ENCODE data around the gene B3GAT3.
"Not testable (repeated sequence)": the region's sequence is repeated elsewhere in the genome, so short reads cannot be mapped to it uniquely, and the experiment has no call there.

The B3GAT3 gene

GRCh38 chr11:62602141-62603071 is 19.4 kb downstream of the B3GAT3 start:
- DNase-seq, result peak; percentile 22 to 40

DNA sequence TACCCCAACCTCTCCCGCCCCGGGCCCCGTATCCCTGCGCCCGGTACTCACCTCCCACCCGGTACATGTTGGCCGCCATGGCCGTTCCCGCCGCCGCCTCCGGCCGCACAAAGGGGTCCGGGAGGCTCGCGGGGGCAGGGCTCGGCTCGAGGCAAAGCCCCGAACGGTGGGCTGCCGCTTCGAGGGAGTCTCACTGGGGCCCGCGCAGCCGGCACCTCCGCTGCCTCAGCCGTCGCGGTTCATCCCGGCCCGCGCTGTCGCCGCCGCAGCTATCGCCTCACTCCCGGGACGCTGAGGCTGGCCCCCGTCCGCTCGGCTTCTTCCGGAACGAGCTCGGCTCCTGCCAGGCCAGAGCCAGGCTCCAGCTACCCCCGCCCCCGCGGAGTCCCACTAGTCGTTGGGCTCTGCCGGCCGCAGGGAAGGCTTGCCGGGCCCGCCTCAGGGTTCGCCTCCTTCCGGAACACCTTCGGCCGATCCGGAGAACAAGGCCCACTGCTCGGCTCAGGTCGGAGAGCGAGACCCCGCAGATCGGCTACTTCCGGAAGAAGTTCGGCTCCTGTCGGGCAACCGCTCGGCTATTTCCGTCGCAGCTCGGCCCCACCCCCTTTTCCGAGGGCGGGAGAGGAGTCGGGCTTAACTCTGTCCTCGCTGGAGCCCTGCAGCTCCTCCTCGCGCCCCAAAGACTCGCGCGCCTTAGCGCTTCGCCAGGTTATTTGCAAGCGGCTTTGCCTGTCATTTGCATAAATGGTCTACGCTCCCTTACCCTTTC is 20.2 kb downstream of the B3GAT3 start, which contains the start of gene MTA2:
MTA2 (minus strand) TSS at position 494 of the 769 bp plus-strand sequence; CDS start at position 79, 415 bp downstream.
- peak; percentile 99 for DNase-seq

DNA sequence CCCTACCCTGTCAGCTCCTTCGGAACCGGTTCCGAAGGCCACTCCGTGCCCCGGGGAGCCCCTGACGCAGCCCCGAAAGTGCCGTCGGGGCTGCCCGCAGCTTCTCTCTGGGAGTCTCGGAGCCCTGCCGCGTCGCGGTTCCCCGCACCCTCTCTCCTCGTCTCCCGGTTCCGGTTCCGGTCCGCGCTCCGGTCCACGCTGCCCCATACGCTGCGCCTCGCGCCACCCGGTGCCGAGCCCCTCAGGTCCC is 20.7 kb downstream of the B3GAT3 start:
- DNase-seq, result peak; percentile 41 to 59

- no peak for DNase-seq
These were observed 21.2 kb downstream of the B3GAT3 start for GRCh38 chr11:62600367-62601121.

DNA sequence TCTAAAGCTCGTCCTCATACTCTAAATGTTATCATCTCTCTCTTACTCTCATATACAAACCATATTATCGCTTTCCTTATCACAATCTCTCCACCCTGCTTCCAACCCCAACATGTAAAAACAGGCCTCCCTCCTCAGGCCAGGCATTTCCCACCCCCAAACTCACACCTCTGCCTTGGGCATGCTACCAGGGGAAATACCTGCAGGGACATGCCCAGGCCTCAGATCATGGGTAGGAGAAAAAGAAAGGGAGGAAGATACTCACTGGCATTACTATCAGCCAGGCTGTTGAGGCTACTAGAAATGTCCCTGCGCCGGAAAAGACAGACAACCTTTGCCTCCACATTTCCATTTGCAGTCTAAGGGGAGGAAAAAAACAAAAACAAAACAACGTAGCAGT is 21.9 kb downstream of the B3GAT3 start:
- DNase-seq, result no peak

- peak; percentile 86 to 97 for DNase-seq
These were observed 22.6 kb downstream of the B3GAT3 start for GRCh38 chr11:62599069-62599696.

DNA sequence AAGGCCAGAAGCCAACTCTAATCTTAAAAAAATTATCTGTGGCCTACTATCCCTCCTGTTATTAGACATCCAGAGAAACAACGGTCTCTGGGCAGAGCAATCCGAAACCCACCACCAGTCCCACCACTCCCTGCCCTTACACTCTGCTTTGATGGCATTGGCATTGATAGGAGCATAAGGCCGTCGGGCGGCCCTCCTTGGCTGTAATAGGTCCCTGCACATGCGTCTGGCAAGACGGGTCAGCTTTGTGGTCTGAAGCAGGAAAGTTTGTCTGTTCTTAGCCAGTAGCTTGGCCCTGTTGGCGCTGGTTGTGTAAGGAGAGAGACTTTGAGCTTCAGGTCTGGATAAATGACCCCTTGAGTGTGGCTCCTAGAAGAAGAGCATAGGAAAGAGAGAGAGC is 26.7 kb downstream of the B3GAT3 start:
- DNase-seq, result no peak

DNA sequence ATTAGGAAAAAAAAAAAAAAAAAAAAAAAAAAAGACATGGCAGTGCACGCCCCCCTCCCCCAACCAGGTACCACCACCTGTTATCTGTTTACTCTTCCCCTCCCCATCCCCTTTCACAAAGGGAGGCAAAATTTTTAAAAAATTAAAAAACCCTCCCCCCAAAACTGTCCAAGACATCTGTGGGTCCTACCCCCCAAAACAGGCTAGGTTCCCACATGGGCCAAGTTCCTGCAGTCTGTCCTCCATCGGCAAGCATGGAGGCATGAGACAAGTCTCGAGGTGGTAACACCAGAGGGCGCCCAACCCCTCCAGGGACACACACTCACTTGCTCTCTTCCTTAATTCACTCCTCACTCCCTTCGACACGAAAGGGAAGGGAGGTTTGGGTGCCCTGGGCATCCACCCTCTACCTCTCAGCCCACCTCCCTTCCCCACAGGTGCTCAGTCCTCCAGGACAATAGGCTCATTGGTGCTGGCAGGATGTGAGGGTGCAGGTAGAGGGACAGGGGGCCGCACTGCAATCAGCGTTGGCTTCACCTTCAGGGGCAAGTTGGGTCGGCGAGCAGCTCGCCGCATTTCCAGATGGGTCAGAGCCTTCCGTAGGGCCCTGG is 28.2 kb downstream of the B3GAT3 start:
- peak; percentile 69 to 76 for DNase-seq

GRCh38 chr11:62592989-62593421 is 28.8 kb downstream of the B3GAT3 start:
- no peak for DNase-seq

GRCh38 chr11:62592146-62592815 is 29.5 kb downstream of the B3GAT3 start:
- DNase-seq, result no peak

DNA sequence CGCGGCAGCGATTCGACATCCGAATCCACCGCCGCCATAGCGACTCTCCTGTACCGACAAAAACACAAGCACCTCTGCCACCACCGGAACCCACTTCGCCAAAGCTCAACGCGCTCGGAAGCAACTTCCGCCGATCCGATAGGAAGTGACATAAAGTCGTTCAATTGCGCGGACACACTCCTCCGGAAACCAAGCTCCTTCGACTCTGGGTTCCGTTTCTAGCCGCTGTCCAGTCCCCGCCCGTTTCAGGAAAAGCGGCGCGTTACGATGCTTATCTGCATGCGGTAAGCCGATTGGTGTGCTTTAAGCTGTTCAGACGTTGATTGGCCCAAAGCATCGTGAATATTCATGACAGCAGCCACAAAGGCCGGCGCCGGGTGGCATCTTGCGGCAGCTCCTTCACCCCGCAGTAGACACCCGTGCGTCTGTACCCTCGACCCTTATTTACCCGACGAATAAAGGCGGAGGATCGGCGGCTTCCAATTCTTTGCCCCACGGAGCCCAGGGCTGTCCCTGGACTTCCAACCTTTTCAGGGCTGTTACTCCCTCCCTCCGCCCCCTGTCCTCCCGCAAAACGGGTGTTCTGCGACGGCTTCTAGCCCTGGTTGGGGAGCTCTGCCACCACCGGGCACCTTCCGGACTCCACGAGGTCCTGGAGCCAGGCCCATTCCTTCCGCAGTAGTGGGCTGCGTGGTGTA is 30.2 kb downstream of the B3GAT3 start, which contains the start of gene TUT1:
TUT1 (minus strand) TSS at position 76 of the 698 bp plus-strand sequence; CDS start at position 38, 38 bp downstream.
- DNase-seq, result peak; percentile 85 to 96

- DNase-seq, result no peak
These were observed 32.7 kb downstream of the B3GAT3 start for GRCh38 chr11:62588966-62589637.

GRCh38 chr11:62585356-62585755 is 36.4 kb downstream of the B3GAT3 start:
- DNase-seq, result not testable (repeated sequence)

DNA sequence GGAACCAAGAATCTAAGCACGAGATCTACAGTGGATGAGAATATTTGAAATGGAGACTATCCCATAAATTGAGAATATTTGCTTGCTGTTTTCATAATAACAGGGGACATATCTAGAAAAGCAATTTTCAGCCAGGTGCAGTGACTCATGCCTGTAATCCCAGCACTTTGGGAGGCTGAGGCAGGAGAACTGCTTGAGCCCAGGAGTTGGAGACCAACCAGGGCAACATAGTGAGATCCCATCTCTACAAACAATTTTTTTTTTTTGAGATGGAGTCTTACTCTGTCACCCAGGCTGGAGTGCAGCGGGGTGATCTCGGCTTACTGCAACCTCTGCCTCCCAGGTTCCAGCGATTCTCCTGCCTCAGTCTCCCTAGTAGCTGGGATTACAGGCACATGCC is 40.1 kb downstream of the B3GAT3 start:
- DNase-seq, result not testable (repeated sequence)

GRCh38 chr11:62580959-62581715 is 40.6 kb downstream of the B3GAT3 start:
- no peak for DNase-seq

DNA sequence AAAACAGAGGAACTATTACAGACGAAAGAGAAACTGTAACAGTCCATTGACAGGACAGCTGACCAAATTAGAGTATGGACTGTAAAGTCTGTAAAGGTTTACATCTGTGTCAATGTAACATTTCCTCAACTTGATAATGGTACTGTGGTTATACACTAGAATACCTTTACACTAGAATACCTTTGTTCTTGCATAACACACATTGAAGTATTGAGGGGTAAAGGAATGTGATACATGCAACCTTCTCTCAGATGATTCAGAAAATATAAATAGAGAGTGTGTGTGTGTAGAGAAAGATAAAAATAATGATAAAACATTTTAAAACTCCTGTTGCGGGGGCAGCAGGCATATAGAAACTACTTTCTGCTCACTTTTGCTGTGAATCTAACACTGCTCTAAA is 42.5 kb downstream of the B3GAT3 start:
- DNase-seq, result no peak

- DNase-seq, result no peak
These were observed 43.2 kb downstream of the B3GAT3 start for GRCh38 chr11:62578541-62578940.

- no peak for DNase-seq
These were observed 44.6 kb downstream of the B3GAT3 start for GRCh38 chr11:62577046-62577714.

DNA sequence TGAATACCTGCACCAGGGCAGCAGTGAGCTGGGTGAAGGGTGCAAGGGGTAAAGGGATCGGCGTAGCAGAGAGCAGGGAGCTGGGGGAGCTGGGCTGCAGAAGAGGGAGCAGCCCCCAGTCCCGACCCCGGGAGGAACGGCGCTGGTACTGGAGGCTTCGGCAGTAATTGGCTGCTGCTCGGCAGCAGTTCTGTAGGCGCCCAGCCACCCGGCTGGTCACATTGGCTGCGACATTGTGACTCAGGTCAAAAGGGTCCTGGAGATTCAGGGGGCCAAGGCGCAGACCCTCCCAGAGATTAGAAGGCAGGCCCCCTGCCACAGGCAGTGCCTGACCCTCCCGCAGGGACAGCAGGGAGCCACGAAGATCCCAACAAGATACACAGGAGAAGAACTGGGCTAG is 45.9 kb downstream of the B3GAT3 start:
- DNase-seq, result no peak
